Thyroid gland (tissue), 4 donors: ENCODE results near the gene STK16. TPM values are rescaled to one million over a fixed set of nuclear protein-coding genes. Genes with fewer than 3 reads are reported as not detected.
A peak's percentile ranks its signal among the peaks of the same experiment; 100 is the strongest.
"Not testable (repeated sequence)": the region's sequence is repeated elsewhere in the genome, so short reads cannot be mapped to it uniquely, and the experiment has no call there.

ENCODE experiments used
- DNase-seq, 2 donors: peaks; one replicate each; pipeline ENCODE4 v3.0.0-alpha.2; 2019
- H3K27ac ChIP-seq, 3 donors: fragments of 200-600 bp; sonication (generic); 1 replicate in 2 of 3; 2 replicates in 1 of 3; pipeline ENCODE4 v1.5.1; 2016 to 2019; ENCODE audit warnings: mild to moderate bottlenecking in 1 of 3, moderate library complexity in 1 of 3
- H3K27me3 ChIP-seq: fragments of 200-600 bp; sonication (generic); one replicate; pipeline ENCODE4 v1.5.1; 2019
- H3K36me3 ChIP-seq, 2 donors: fragments of 200-600 bp; sonication (generic); one replicate each; pipeline ENCODE4 v1.5.1; 2016 to 2019
- H3K4me1 ChIP-seq, 2 donors: fragments of 200-600 bp; sonication (generic); one replicate each; pipeline ENCODE4 v1.5.1; 2017 to 2019
- H3K4me3 ChIP-seq, 3 donors: fragments of 200-600 bp; sonication (generic); replicated peaks in 1 of 3; 1 replicate in 2 of 3; 2 replicates in 1 of 3; pipeline ENCODE4 v1.5.1; 2016; ENCODE audit warnings: mild to moderate bottlenecking in 1 of 3
- H3K9me3 ChIP-seq: fragments of 200-600 bp; sonication (generic); one replicate; pipeline ENCODE4 v1.5.1; 2017
- POLR2A ChIP-seq, 2 donors: fragments of 450-650 bp; IDR thresholded peaks; one replicate each; pipeline ENCODE4 v1.6.1; 2017; ENCODE audit warnings: antibody characterized with exemption in 2 of 2, mild to moderate bottlenecking in 2 of 2, moderate library complexity in 1 of 2
- WGBS, 2 donors: methylation state at CpG; one replicate each; pipeline ENCODE4 v1.1.5; 2017; 5-methylcytosine and 5-hydroxymethylcytosine counted together
- intact Hi-C: fragments of 100-400 bp; cut with DNase I; formaldehyde crosslinking; loops from one replicate; pipeline ENCODE4 v1.15.1; 2023
- total RNA-seq, 4 donors: library from RNA; depleted of rRNA; stranded (reverse); fragments of >200 nt; gene quantifications; one replicate each; pipeline ENCODE4 v1.2.3, GENCODE V29; 2016
- TF ChIP-seq, protein P1 (sequence below), 6 experiments: fragments of 200-600 bp in 3 of 6; fragments of 450-650 bp in 3 of 6; sonication (generic) in 3 of 6; IDR thresholded peaks; one replicate each; pipeline ENCODE4 v1.5.1; 2016 to 2019; ENCODE audit warnings: antibody characterized with exemption in 6 of 6, mild to moderate bottlenecking in 2 of 6, inconsistent platforms in 1 of 6, moderate library complexity in 1 of 6

The STK16 gene, protein sequence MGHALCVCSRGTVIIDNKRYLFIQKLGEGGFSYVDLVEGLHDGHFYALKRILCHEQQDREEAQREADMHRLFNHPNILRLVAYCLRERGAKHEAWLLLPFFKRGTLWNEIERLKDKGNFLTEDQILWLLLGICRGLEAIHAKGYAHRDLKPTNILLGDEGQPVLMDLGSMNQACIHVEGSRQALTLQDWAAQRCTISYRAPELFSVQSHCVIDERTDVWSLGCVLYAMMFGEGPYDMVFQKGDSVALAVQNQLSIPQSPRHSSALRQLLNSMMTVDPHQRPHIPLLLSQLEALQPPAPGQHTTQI
- 10 to 100 TPM; 19.5 to 33.0 (median 24.9) TPM for total RNA-seq

DNA sequence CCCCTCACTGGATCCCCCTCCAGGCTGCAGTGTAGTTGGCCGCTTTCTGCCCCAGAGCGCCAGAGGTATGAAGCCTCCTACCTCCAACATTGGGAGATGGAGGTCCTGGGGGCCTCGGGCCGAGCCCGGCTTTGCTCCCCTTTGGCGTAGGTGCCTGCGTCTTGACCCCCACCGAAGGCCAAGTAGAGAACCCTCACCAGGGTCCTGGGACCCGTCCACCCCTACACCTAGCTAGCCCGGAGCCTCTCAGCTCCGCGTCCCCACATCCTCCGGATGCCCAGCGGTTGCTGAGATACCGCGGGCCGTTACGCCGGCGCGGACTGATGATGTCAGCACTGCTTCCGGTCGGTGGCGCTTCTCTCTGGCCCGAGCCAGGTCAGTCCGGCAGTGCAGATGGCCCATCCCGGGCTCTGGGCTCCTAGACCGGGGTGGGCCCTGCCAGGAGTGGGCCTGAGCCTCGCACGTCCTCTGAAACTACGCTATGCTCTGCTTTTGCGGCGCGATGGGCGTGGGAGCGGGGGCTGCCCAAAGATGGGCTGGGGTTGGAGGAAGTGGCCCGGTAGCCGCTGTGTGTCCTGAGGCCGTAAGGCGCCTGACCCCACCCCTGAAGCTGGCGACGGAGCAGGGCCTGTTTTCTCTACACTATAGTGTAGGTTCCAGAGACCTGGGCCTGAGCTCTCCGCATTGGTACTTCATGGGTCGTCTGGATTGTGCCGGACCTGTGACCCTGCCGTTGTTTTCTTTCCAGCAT is at the start of gene STK16, which contains the start of gene GLB1L:
Gene STK16, plus strand, starts transcription at position 332 of the 751 bp plus-strand sequence. CDS start 521 bp downstream, outside the sequence.
Gene GLB1L, minus strand, starts transcription at position 297 of the 751 bp plus-strand sequence. CDS start 1,871 bp downstream, outside the sequence.
- intact Hi-C loops, result loop anchor here (5.0 kb wide), 1 partner anchor 37 kb away; no protein-coding TSS in a partner anchor
- Histone ChIP-seq H3K4me3 (peak within 1 kb of the TSS; percentile 21 to 83 (median 72)), H3K9me3 (no peaks in the 10 kb centered on the region), H3K36me3 (peaks cover 0 to 4% of the 10 kb centered on the region in 2 donors), H3K27me3 (no peaks in the 10 kb centered on the region), H3K27ac (peak within 1 kb of the TSS; percentile 35 to 89 (median 86)), H3K4me1 (peaks cover 22 to 49% of the 10 kb centered on the region in 2 donors)
- peak; percentile 93 to 94 for DNase-seq
- TF ChIP-seq, protein P1, sequence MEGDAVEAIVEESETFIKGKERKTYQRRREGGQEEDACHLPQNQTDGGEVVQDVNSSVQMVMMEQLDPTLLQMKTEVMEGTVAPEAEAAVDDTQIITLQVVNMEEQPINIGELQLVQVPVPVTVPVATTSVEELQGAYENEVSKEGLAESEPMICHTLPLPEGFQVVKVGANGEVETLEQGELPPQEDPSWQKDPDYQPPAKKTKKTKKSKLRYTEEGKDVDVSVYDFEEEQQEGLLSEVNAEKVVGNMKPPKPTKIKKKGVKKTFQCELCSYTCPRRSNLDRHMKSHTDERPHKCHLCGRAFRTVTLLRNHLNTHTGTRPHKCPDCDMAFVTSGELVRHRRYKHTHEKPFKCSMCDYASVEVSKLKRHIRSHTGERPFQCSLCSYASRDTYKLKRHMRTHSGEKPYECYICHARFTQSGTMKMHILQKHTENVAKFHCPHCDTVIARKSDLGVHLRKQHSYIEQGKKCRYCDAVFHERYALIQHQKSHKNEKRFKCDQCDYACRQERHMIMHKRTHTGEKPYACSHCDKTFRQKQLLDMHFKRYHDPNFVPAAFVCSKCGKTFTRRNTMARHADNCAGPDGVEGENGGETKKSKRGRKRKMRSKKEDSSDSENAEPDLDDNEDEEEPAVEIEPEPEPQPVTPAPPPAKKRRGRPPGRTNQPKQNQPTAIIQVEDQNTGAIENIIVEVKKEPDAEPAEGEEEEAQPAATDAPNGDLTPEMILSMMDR (IDR thresholded peaks at IDR 0.05), result peak in 1 of 6 experiments; percentile 7
- peak in 1 of 2 donors; percentile 88 for TF ChIP-seq POLR2A (IDR thresholded peaks at IDR 0.05)
- 2 to 3% methylated on average over 7 to 16 of the region's 46 CpGs for WGBS, 2 donors

DNA sequence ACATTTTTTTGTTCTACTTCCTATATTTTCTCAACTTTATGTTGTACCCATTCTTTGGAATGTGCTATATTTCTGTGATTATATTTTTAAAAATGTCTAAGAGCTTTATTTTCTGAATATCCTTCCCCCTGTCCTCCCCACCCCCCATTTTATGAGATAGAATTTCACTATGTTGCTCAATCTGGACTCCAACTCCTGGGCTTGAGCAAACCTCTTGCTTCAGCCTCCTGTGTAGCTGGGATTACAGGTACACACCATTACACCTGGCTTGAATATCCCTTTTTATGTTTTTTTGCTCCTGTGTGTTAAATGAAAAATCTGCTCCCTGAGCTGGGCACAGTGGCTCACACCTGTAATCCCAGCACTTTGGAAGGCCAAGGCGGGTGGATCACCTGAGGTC is 47.9 kb upstream of the STK16 start:
- intact Hi-C loops, result no loop called here
- H3K9me3 ChIP-seq, result no peaks in the 10 kb centered on the region
- no peak overlapping the region for H3K27ac ChIP-seq
- TF ChIP-seq, protein P1 (IDR thresholded peaks at IDR 0.05), result no peak
- no peak for TF ChIP-seq POLR2A (IDR thresholded peaks at IDR 0.05)
- H3K4me3 ChIP-seq, result no peak overlapping the region
- 100% methylated on average over 1 of the region's 1 CpG for WGBS, 2 donors
- no peaks in the 10 kb centered on the region for H3K36me3 ChIP-seq
- no peaks in the 10 kb centered on the region for H3K27me3 ChIP-seq
- no peak for DNase-seq
- peaks cover 2 to 8% of the 10 kb centered on the region in 2 donors for H3K4me1 ChIP-seq

DNA sequence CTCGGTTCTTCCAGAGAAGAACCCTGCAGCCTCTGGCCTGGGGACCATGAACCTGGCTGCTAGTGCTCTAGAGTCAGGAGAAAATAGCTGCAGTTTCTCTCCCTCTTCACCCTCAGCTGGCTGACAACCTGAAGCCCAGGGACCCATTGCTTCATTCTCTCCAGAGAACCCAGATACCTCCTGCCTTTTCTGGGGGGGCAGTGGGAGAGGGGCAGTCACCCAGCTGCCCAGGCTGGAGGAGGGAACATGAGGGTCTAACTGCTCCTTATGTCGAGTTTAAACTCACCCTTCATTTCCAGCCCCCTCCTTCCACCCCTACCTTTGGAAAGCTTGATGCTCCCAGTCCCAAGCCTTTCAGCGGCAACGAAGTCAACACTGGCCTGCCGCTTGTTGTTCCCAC is 46.3 kb upstream of the STK16 start:
- no peak for TF ChIP-seq POLR2A (IDR thresholded peaks at IDR 0.05)
- TF ChIP-seq, protein P1 (IDR thresholded peaks at IDR 0.05), result no peak
- Histone ChIP-seq H3K4me1 (no peaks in the 10 kb centered on the region), H3K4me3 (no peak overlapping the region), H3K27me3 (no peaks in the 10 kb centered on the region), H3K9me3 (no peaks in the 10 kb centered on the region), H3K36me3 (no peaks in the 10 kb centered on the region), H3K27ac (no peak overlapping the region)
- DNase-seq, result no peak
- 74 to 80% methylated on average over 5 of the region's 5 CpGs for WGBS, 2 donors
- intact Hi-C loops, result no loop called here

DNA sequence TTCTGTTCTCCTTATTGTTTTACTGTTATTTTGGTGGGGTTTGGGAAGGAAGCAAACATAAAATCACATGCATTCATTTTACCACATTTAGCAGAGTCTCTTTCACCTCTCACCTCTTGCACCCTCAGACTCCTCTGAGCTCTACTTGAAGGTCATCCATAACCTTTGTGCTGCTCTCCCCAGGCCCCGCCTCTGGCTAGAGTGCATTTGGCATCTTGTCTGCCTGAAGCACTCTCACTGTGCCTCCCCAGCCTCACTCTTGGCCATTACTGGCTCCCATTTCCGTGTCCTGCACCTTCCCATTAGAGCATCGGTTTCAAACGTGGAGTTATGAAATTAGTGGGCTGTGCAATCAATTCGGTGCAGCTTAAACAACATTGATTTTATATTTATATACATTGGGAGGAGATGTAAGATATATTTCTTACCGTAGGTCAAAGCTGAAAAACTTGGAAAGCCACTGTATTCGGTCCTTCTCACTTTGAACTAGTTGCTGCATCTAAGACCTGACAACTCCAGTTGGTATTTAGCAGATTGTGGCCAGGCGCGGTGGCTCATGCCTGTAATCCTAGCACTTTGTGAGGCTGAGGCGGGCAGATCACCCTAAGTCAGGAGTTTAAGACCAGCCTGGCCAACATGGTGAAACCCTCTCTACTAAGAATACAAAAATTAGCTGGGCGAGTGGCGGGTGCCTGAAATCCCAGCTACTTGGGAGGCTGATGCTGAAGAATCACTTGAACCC is 45.6 kb upstream of the STK16 start:
- 74 to 81% methylated on average over 12 of the region's 12 CpGs for WGBS, 2 donors
- Histone ChIP-seq H3K4me3 (no peak overlapping the region), H3K9me3 (no peaks in the 10 kb centered on the region), H3K4me1 (no peaks in the 10 kb centered on the region), H3K27me3 (no peaks in the 10 kb centered on the region), H3K27ac (no peak overlapping the region), H3K36me3 (no peaks in the 10 kb centered on the region)
- TF ChIP-seq POLR2A (IDR thresholded peaks at IDR 0.05), result no peak
- TF ChIP-seq, protein P1 (IDR thresholded peaks at IDR 0.05), result no peak
- DNase-seq, result no peak
- intact Hi-C loops, result no loop called here

DNA sequence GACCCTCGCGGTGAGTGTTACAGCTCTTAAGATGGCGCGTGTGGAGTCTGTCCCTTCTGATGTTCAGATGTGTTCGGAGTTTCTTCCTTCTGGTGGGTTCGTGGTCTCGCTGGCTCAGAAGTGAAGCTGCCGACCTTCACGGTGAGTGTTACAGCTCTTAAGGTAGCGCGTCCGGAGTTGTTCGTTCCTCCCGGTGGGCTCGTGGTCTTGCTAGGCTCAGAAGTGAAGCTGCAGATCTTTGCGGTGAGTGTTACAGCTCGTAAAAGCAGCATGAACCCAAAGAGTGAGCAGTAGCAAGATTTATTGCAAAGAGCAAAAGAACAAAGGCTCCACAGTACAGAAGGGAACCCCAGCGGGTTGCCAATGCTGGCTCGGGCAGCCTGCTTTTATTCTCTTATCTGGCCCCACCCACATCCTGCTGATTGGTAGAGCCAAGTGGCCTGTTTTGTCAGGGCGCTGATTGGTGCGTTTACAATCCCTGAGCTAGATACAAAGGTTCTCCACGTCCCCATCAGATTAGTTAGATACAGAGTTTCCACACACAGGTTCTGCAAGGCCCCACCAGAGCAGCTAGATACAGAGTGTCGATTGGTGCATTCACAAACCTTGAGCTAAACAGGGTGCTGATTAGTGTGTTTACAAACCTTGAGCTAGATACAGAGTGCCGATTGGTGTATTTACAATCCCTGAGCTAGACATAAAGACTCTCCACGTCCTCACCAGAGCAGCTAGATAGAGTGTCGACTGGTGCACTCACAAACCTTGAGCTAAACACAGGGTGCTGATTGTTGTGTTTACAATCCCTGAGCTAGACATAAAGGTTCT is 44.6 kb upstream of the STK16 start:
- H3K27me3 ChIP-seq, H3K4me3 ChIP-seq, DNase-seq, H3K9me3 ChIP-seq, intact Hi-C loops, H3K36me3 ChIP-seq, H3K4me1 ChIP-seq, H3K27ac ChIP-seq: not testable (repeated sequence)
- WGBS, 2 donors, result 86 to 91% methylated on average over 23 to 26 of the region's 26 CpGs

DNA sequence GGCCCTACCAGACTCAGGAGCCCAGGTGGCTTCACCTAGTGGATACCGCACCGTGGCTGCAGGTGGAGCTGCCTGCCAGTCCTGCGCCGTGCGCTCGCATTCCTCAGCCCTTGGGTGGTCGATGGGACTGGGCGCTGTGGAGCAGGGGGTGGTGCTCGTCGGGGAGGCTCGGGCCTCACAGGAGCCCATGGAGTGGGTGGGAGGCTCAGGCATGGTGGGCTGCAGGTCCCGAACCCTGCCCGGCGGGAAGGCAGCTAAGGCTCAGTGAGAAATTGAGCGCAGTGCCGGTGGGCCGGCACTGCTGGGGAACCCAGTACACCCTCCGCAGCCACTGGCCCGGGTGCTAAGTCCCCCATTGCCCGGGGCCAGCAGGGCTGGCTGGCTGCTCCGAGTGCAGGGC is 43.9 kb upstream of the STK16 start:
- H3K9me3 ChIP-seq, intact Hi-C loops, H3K27me3 ChIP-seq, DNase-seq, H3K36me3 ChIP-seq, H3K27ac ChIP-seq, H3K4me3 ChIP-seq, H3K4me1 ChIP-seq: not testable (repeated sequence)
- WGBS, 2 donors, result 75 to 88% methylated on average over 4 to 13 of the region's 21 CpGs
